ENCODE results near the gene ANKRD28.
A peak's percentile ranks its signal among the peaks of the same experiment; 100 is the strongest.
"Not testable (repeated sequence)": the region's sequence is repeated elsewhere in the genome, so short reads cannot be mapped to it uniquely, and the experiment has no call there.

The ANKRD28 gene

GRCh38 chr3:15743587-15744009 lies 54.2 kb downstream of the ANKRD28 start:
- H3K4me3 ChIP-seq (ENCODE audit: low read depth, low read length) = no peak overlapping the region
- no peak for DNase-seq (ENCODE audit: low read depth)

- DNase-seq (ENCODE audit: low read depth) = not testable (repeated sequence)
Observed at GRCh38 chr3:15742236-15742635, 55.5 kb downstream of the ANKRD28 start.

DNA sequence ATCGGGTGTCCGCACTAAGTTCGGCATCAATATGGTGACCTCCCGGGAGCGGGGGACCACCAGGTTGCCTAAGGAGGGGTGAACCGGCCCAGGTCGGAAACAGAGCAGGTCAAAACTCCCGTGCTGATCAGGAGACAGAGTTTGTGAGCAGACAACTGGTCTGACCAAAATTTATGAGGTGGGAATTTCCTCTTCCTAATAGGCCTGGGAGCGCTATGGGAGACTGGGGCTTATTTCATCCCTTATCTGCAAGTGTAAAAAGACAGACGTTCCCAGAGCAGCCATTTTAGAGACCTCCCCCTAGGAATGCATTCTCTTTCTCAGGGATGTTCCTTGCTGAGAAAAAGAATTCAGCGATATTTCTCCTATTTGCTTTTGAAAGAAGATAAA lies 59.2 kb downstream of the ANKRD28 start:
- H3K4me3 ChIP-seq (ENCODE audit: low read depth, low read length); DNase-seq (ENCODE audit: low read depth): not testable (repeated sequence)

More at GRCh38 chr3:15742236-15742635, 55.5 kb downstream of the ANKRD28 start:
- H3K4me3 ChIP-seq (ENCODE audit: low read depth, low read length) = not testable (repeated sequence)

DNA sequence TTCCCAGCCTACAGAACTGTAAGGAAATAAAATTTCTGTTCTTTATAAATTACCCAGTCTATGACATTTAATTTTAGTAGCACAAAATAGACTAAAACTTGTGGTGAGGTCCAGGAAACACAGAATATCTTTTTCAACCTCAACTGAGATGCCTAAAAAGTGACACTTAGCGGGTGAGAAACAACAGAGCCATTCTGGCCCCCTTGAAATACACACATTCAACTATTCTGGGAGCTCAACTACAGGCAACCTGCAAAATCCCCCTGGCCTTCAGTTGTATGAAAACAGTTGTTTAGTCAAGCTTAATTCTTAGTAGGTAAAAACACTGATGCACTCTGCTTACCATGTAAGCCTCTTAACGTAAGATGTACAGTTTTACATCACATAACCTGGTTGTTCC lies 66.8 kb downstream of the ANKRD28 start:
- H3K4me3 ChIP-seq (ENCODE audit: low read depth, low read length) = no peak overlapping the region
- no peak for DNase-seq (ENCODE audit: low read depth)

DNA sequence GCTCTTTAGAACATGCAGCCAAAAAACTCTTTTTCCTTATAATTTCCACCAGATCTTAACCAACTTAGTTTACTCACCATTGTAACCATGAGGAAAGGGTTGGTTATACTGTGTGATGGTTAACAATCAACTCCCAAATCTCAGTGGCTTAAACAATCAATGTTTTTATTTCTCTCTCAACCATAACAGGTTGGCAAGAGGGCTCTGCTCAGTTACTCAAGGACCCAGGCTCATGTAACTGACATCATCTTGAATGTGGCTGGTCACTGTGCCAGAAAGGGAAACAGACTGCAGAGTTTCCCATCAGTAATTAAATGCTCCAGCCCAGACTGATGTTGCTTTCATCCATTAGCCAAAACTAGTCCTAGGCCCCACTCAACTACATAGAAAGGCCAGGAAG lies 69.0 kb downstream of the ANKRD28 start:
- H3K4me3 ChIP-seq (ENCODE audit: low read depth, low read length) = no peak overlapping the region
- no peak for DNase-seq (ENCODE audit: low read depth)

DNA sequence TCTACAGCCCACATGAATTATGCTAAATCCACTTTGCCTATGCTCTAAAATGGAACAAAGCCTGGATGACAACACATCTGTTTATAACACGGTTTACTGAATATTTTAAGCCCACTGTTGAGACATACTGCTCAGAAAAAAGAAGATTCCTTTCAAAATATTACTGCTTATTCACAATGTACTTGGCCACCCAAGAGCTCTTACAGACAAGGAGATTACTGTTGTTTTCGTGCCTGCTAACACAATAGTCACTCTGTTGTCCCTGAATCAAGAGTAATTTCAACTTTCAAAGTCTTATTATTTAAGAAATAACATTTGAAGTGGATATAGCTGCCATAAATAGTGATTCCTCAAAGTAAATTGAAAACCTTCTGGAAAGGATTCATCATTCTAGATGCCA lies 70.9 kb downstream of the ANKRD28 start:
- H3K4me3 ChIP-seq (ENCODE audit: low read depth, low read length) = no peak overlapping the region
- DNase-seq (ENCODE audit: low read depth) = no peak

GRCh38 chr3:15726043-15726442 lies 71.7 kb downstream of the ANKRD28 start:
- DNase-seq (ENCODE audit: low read depth) = peak; percentile 16
- no peak overlapping the region for H3K4me3 ChIP-seq (ENCODE audit: low read depth, low read length)

DNA sequence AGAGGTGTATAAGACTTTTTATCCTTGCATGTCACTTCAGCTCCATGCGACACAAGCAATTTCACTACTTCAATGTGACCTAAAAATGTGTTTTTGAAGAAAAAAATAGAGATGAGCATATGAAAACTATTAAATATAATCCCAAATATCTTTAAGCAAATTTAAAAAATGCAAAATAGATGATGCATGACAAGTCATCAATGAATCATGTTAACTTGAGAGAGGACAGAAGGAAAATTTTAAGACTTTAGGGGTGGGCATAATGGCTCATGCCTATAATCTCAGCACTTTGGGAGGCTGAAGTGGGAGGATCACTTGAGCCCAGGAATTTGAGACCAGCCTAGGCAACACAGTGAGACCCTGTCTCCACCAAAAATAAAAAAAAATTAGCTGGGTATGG lies 73.3 kb downstream of the ANKRD28 start:
- no peak for DNase-seq (ENCODE audit: low read depth)
- no peak overlapping the region for H3K4me3 ChIP-seq (ENCODE audit: low read depth, low read length)

DNA sequence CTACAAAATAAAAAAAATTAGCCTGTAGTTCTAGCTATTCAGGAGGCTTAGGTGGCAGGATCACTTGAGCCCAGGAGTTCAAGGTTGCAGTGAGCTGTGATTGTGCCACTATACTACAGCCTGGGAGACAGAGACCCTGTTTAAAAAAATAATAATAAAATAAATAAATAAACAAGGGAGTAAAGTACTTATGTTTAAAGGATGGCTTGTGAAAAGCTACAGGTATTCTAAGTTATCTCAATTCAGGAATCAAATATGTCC lies 74.2 kb downstream of the ANKRD28 start:
- no peak overlapping the region for H3K4me3 ChIP-seq (ENCODE audit: low read depth, low read length)
- DNase-seq (ENCODE audit: low read depth) = no peak

- DNase-seq (ENCODE audit: low read depth) = no peak
- H3K4me3 ChIP-seq (ENCODE audit: low read depth, low read length) = no peak overlapping the region
Observed at GRCh38 chr3:15722877-15723623, 74.7 kb downstream of the ANKRD28 start.

- H3K4me3 ChIP-seq (ENCODE audit: low read depth, low read length) = no peak overlapping the region
- DNase-seq (ENCODE audit: low read depth) = no peak
Observed at GRCh38 chr3:15716178-15716577, 81.6 kb downstream of the ANKRD28 start.

DNA sequence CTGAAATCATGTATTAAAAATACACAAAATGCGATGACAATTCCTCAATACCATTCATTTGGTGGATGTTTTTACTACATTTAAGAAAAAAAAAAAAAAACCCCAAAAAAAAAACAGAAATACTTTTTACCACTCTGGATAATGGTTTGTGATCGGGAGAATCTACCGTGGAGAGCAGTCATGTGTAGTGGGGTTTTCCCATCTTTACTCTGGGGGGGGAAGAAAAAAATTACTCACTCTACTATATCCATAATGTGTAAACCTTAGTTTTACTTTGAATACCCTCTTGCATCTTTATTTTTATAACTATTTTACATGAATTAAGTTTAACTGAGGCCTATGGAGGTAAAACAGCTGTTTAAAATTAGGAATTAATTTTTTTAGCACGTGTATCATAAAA lies 83.3 kb downstream of the ANKRD28 start:
- no peak overlapping the region for H3K4me3 ChIP-seq (ENCODE audit: low read depth, low read length)

DNA sequence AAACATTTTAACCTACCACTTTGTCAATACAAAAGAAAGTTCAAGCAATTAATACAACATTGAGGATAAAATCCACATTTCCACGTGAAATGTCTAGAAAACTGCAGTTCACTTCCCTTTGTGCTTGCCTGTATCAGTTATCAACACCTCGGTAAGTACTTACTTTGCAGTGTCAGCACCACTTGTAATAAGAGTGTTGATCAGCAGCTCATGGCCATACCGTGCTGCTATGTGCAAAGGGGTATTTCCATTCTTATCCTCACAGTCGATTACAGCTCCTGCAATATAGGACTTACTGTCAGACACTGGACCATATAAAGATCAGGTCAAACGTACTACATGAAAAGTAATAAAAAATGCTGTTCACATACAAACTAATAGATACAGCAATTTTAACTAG lies 84.4 kb downstream of the ANKRD28 start:
- DNase-seq (ENCODE audit: low read depth) = no peak

More for the DNA sequence above, 83.3 kb downstream of the ANKRD28 start:
- DNase-seq (ENCODE audit: low read depth) = no peak

DNA sequence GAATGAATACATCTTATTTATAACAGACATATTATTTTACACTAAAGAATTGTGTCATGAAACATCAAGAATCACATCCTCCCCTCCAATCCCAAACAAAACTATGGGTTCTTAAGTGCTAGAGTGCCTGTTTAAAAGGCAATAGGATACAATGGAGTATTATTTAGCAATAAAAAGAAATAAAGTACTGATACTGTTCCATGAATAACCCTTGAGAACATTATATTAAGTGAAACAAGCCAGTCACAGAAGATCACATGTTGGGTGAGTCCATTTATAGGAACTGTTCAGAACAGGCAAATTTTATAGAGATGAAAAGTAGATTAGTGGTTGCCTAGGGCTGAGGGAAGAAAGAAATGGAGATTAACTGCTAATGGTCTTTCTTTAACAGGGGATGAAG lies 86.5 kb downstream of the ANKRD28 start:
- no peak for DNase-seq (ENCODE audit: low read depth)
- no peak overlapping the region for H3K4me3 ChIP-seq (ENCODE audit: low read depth, low read length)

More for the DNA sequence above, 84.4 kb downstream of the ANKRD28 start:
- no peak overlapping the region for H3K4me3 ChIP-seq (ENCODE audit: low read depth, low read length)

- peak; percentile 79 for DNase-seq (ENCODE audit: low read depth)
- no peak overlapping the region for H3K4me3 ChIP-seq (ENCODE audit: low read depth, low read length)
Observed at GRCh38 chr3:15708882-15709677, 88.7 kb downstream of the ANKRD28 start.

- no peak for DNase-seq (ENCODE audit: low read depth)
- no peak overlapping the region for H3K4me3 ChIP-seq (ENCODE audit: low read depth, low read length)
Observed at GRCh38 chr3:15707779-15708178, 90.0 kb downstream of the ANKRD28 start.

- no peak overlapping the region for H3K4me3 ChIP-seq (ENCODE audit: low read depth, low read length)
- DNase-seq (ENCODE audit: low read depth) = no peak
Observed at GRCh38 chr3:15703346-15703745, 94.4 kb downstream of the ANKRD28 start.

GRCh38 chr3:15694628-15695027 lies 103.2 kb downstream of the ANKRD28 start:
- no peak for DNase-seq (ENCODE audit: low read depth)
- H3K4me3 ChIP-seq (ENCODE audit: low read depth, low read length) = no peak overlapping the region

DNA sequence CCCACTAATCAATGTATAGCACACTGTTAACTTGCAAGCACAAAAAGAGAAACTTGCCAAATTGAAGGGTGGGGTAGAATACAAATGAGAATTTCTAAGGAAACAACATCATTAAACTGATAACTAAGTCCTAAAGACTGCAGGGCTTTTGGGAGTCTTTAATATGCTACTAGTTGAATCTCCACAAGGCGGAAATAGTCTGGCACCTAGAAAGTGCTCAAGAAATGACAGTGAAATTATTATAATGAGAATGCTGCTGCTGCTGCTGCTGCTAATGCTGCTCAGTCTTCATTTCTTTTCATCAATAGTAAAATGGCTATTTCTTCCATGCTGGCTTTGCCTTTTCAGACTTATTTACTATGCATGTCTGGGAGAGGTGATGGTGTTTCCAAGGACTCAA lies 104.4 kb downstream of the ANKRD28 start:
- no peak overlapping the region for H3K4me3 ChIP-seq (ENCODE audit: low read depth, low read length)
- no peak for DNase-seq (ENCODE audit: low read depth)

GRCh38 chr3:15690748-15691147 lies 107.0 kb downstream of the ANKRD28 start:
- no peak overlapping the region for H3K4me3 ChIP-seq (ENCODE audit: low read depth, low read length)
- DNase-seq (ENCODE audit: low read depth) = no peak

DNA sequence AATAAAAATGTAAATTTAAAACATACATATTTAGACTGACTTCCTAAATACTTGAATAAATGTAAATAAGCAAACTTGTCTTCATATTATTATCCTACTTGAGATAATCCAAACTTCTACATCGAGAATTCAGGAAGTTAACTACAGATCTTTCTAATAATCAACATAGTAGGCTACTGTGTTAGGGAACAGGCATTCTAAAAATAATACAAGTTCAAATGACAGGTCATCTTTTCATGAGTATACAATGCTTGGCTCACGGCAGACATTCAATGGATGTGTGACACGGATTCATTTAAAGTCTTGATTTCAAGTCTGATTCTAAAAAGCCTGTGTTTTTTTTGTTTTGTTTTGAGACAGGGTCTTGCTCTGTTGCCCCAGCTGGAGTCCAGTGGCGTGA lies 107.5 kb downstream of the ANKRD28 start:
- DNase-seq (ENCODE audit: low read depth) = no peak
- no peak overlapping the region for H3K4me3 ChIP-seq (ENCODE audit: low read depth, low read length)
